Natural killer cell (primary cell): ENCODE data around the gene ZPBP. TPM values are rescaled to one million over a fixed set of nuclear protein-coding genes. Genes with fewer than 3 reads are reported as not detected.

Experiments
- ATAC-seq, 3 donors: fragments of 150-1000 bp in 2 of 3; fragments of 200-7000 bp in 1 of 3; cut with Tn5 transposase; 1 replicate in 1 of 3; 2 replicates in 2 of 3; pipeline ENCODE4 v1.10.0; 2021; ENCODE audit warnings: mild to moderate bottlenecking in 2 of 3, moderate library complexity in 2 of 3
- DNase-seq, 2 donors: peaks; one replicate each; pipeline versions ENCODE4 v3.0.0 to v3.0.0-alpha.2; 2013 to 2021; ENCODE audit warnings: mixed read lengths in 1 of 2
- H3K27ac ChIP-seq: one replicate; pipeline ENCODE4 v1.5.1; 2013; ENCODE audit warnings: mild to moderate bottlenecking, low read length
- H3K27me3 ChIP-seq: one replicate; pipeline ENCODE4 v1.6.1; 2013; ENCODE audit warnings: low read length; ENCODE audit not compliant: control insufficient read depth, insufficient read depth
- H3K36me3 ChIP-seq: one replicate; pipeline ENCODE4 v1.6.1; 2013; ENCODE audit warnings: low read length; ENCODE audit not compliant: control insufficient read depth, insufficient read depth
- H3K4me1 ChIP-seq: one replicate; pipeline ENCODE4 v1.6.1; 2013; ENCODE audit warnings: low read length; ENCODE audit not compliant: control insufficient read depth, insufficient read depth
- H3K4me3 ChIP-seq: one replicate; pipeline ENCODE4 v1.5.1; 2013; ENCODE audit warnings: low read length
- H3K9me3 ChIP-seq: one replicate; pipeline ENCODE4 v1.6.1; 2013; ENCODE audit warnings: low read length; ENCODE audit not compliant: control insufficient read depth, insufficient read depth
- H3K27ac Mint-ChIP-seq, 2 donors: one replicate each; pipeline ENCODE4 v1.8.0; 2022; ENCODE audit warnings: mild to moderate bottlenecking in 2 of 2, mixed read lengths in 2 of 2, moderate library complexity in 1 of 2
- H3K27me3 Mint-ChIP-seq, 2 donors: one replicate each; pipeline ENCODE4 v1.8.0; 2022; ENCODE audit warnings: low read depth in 2 of 2, mixed read lengths in 2 of 2
- H3K36me3 Mint-ChIP-seq: one replicate; pipeline ENCODE4 v1.8.0; 2022; ENCODE audit warnings: mixed read lengths
- H3K4me1 Mint-ChIP-seq, 2 donors: one replicate each; pipeline ENCODE4 v1.8.0; 2022; ENCODE audit warnings: mixed read lengths in 2 of 2
- H3K4me3 Mint-ChIP-seq: one replicate; pipeline ENCODE4 v1.8.0; 2022; ENCODE audit warnings: mild to moderate bottlenecking, moderate library complexity, mixed read lengths
- H3K9me3 Mint-ChIP-seq, 2 donors: one replicate each; pipeline ENCODE4 v1.8.0; 2022; ENCODE audit warnings: mixed read lengths in 2 of 2
- WGBS: methylation state at CpG from one replicate; pipeline ENCODE4 v1.1.7; 2013; ENCODE audit warnings: missing lambda C conversion rate; ENCODE audit not compliant: insufficient coverage; 5-methylcytosine and 5-hydroxymethylcytosine counted together
- intact Hi-C: fragments of 100-400 bp; cut with micrococcal nuclease; formaldehyde crosslinking; loops from one replicate; pipeline ENCODE4 v1.14.2; 2022
- total RNA-seq, 4 donors: library from RNA; stranded (reverse); fragments of 120-200 nt in 1 of 4; gene quantifications; one replicate each; pipeline versions ENCODE4 v1.2.3 to v1.2.4, GENCODE V29; 2013 to 2022
- TF ChIP-seq, protein P1 (sequence below): fragments of 200-600 bp; IDR thresholded peaks from one replicate; pipeline ENCODE4 v1.8.0; 2022; ENCODE audit warnings: antibody characterized with exemption

Gene ZPBP
- total RNA-seq, 3 donors from 2014 or later (not counting 1 experiment from before 2014, with no cell fraction given): not detected

DNA sequence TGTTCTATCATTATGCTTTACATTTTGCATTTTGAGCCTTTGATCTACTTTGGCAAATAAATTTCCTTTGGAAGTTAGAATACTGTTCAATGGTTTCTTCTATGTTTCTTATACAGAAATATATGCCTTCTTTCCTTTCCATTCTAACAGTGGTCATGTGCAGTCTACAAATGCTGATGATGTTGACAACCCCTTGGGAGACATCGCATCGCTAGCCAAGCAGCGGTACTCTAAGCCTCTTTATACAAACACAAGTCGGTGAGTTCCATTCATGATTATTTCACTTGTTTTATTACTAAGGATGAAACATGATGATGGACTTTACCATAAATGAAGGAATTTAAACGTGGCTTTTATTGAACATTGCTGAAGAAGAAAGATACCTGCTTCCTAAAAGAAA, 48.1 kb upstream of the ZPBP start:
- peaks cover 4% of the 10 kb centered on the region in 2 donors for H3K4me1 Mint-ChIP-seq
- intact Hi-C loops: no loop called here
- H3K4me3 Mint-ChIP-seq: no peak overlapping the region
- no peak for DNase-seq
- Histone ChIP-seq H3K36me3 (no peaks in the 10 kb centered on the region), H3K27ac (no peak overlapping the region), H3K4me1 (no peaks in the 10 kb centered on the region), H3K4me3 (no peak overlapping the region), H3K9me3 (no peaks in the 10 kb centered on the region), H3K27me3 (no peaks in the 10 kb centered on the region)
- no peak for ATAC-seq
- H3K36me3 Mint-ChIP-seq: no peaks in the 10 kb centered on the region
- H3K9me3 Mint-ChIP-seq: no peaks in the 10 kb centered on the region
- H3K27ac Mint-ChIP-seq: no peak overlapping the region
- peaks cover 8 to 15% of the 10 kb centered on the region in 2 donors for H3K27me3 Mint-ChIP-seq
- WGBS: 69% methylated on average over 5 of the region's 5 CpGs
- TF ChIP-seq, protein P1, sequence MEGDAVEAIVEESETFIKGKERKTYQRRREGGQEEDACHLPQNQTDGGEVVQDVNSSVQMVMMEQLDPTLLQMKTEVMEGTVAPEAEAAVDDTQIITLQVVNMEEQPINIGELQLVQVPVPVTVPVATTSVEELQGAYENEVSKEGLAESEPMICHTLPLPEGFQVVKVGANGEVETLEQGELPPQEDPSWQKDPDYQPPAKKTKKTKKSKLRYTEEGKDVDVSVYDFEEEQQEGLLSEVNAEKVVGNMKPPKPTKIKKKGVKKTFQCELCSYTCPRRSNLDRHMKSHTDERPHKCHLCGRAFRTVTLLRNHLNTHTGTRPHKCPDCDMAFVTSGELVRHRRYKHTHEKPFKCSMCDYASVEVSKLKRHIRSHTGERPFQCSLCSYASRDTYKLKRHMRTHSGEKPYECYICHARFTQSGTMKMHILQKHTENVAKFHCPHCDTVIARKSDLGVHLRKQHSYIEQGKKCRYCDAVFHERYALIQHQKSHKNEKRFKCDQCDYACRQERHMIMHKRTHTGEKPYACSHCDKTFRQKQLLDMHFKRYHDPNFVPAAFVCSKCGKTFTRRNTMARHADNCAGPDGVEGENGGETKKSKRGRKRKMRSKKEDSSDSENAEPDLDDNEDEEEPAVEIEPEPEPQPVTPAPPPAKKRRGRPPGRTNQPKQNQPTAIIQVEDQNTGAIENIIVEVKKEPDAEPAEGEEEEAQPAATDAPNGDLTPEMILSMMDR: no peak

- DNase-seq: no peak
- H3K4me1 ChIP-seq: no peaks in the 10 kb centered on the region
- TF ChIP-seq, protein P1: no peak
- no peak overlapping the region for H3K4me3 Mint-ChIP-seq
- no peaks in the 10 kb centered on the region for H3K36me3 Mint-ChIP-seq
- WGBS: 82% methylated on average over 4 of the region's 5 CpGs
- H3K9me3 Mint-ChIP-seq: no peaks in the 10 kb centered on the region
- no peak overlapping the region for H3K4me3 ChIP-seq
- H3K27me3 Mint-ChIP-seq: peaks cover 8 to 15% of the 10 kb centered on the region in 2 donors
- H3K4me1 Mint-ChIP-seq: peaks cover 4% of the 10 kb centered on the region in 2 donors
- no peaks in the 10 kb centered on the region for H3K36me3 ChIP-seq
- no peaks in the 10 kb centered on the region for H3K27me3 ChIP-seq
- H3K9me3 ChIP-seq: no peaks in the 10 kb centered on the region
- no peak overlapping the region for H3K27ac ChIP-seq
- no peak for ATAC-seq
- H3K27ac Mint-ChIP-seq: no peak overlapping the region
- intact Hi-C loops: no loop called here
These were observed 47.6 kb upstream of the ZPBP start for GRCh38 chr7:50140688-50141087.

DNA sequence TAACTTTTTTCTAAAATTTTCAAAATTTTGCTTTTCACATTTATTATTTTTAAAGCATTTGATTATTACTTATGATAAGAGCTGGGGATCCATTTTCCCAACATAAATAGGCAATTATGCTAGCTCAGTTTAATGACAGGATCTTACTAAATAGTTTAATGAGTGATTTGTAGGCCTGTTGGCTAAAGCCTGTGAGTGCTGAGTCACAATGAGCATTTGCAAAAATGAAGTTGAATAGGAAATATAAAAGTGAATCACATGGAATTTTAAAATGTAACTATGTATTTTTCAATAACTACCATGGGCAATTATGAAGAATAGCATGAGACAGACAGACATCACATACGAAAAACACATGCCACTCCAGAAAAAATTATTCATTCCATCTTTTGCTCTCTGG, 45.1 kb upstream of the ZPBP start:
- peaks cover 4% of the 10 kb centered on the region in 2 donors for H3K4me1 Mint-ChIP-seq
- H3K4me1 ChIP-seq: no peaks in the 10 kb centered on the region
- H3K27ac ChIP-seq: no peak overlapping the region
- peaks cover 12 to 15% of the 10 kb centered on the region in 2 donors for H3K27me3 Mint-ChIP-seq
- no peak for ATAC-seq
- 83% methylated on average over 1 of the region's 1 CpG for whole genome bisulfite sequencing
- DNase-seq: no peak
- H3K9me3 Mint-ChIP-seq: no peaks in the 10 kb centered on the region
- no peak overlapping the region for H3K4me3 ChIP-seq
- H3K27ac Mint-ChIP-seq: no peak overlapping the region
- intact Hi-C loops: no loop called here
- H3K9me3 ChIP-seq: no peaks in the 10 kb centered on the region
- no peaks in the 10 kb centered on the region for H3K36me3 Mint-ChIP-seq
- H3K36me3 ChIP-seq: no peaks in the 10 kb centered on the region
- no peaks in the 10 kb centered on the region for H3K27me3 ChIP-seq
- TF ChIP-seq, protein P1: no peak
- H3K4me3 Mint-ChIP-seq: no peak overlapping the region

GRCh38 chr7:50125766-50126165, 32.7 kb upstream of the ZPBP start:
- H3K4me3 ChIP-seq: no peak overlapping the region
- H3K27me3 ChIP-seq: peaks cover 2% of the 10 kb centered on the region
- no peaks in the 10 kb centered on the region for H3K36me3 ChIP-seq
- Mint-ChIP-seq H3K9me3 (no peaks in the 10 kb centered on the region), H3K4me1 (no peaks in the 10 kb centered on the region), H3K36me3 (no peaks in the 10 kb centered on the region), H3K27me3 (peaks cover 3 to 4% of the 10 kb centered on the region in 2 donors), H3K4me3 (no peak overlapping the region), H3K27ac (no peak overlapping the region)
- no peaks in the 10 kb centered on the region for H3K4me1 ChIP-seq
- intact Hi-C loops: no loop called here
- H3K27ac ChIP-seq: no peak overlapping the region
- DNase-seq: no peak
- WGBS: no CpG with 5 or more reads among the region's 1 CpG
- H3K9me3 ChIP-seq: no peaks in the 10 kb centered on the region
- no peak for ATAC-seq
- TF ChIP-seq, protein P1: no peak
